HG03565 (cell line): ENCODE results near the gene CYGB.
"Not testable (repeated sequence)": the region's sequence is repeated elsewhere in the genome, so short reads cannot be mapped to it uniquely, and the experiment has no call there.

ENCODE experiments used
- ATAC-seq: cut with Tn5 transposase; IDR thresholded peaks from one replicate; pipeline ENCODE4 v1.9.1; 2021; ENCODE audit warnings: mild to moderate bottlenecking, moderate library complexity; ENCODE audit not compliant: unreplicated experiment

The CYGB gene

DNA sequence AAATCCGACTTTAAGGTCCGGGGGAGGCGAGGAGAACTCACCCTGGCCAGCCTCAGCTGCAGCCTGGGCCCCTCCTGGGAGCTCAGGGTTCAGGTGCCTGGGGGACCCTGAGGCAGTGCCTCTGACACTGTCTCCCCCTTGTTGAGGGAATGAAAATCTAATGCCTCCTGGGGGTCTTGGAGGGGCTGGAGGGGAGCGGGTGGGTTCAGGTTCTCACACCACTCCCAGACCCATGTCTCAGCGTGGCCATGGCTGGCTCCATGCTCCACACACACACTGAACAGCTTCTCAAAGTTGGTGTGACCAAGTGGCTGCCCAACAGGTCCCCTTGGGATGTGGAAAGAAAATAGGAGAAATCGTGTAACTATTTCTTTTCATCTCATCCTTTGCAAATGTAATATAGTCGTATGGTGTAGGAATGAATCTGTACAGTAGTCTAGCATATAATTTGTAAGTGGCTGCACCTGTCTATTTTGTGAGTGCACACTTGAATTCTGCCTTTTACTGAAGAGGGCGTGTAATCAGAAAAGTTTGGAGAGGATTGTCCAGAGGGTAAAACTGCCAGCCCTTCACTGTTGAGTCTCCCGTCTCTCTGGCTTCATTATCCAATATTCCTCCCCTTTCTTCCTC is 1.5 kb upstream of the CYGB start:
- no peak for ATAC-seq

DNA sequence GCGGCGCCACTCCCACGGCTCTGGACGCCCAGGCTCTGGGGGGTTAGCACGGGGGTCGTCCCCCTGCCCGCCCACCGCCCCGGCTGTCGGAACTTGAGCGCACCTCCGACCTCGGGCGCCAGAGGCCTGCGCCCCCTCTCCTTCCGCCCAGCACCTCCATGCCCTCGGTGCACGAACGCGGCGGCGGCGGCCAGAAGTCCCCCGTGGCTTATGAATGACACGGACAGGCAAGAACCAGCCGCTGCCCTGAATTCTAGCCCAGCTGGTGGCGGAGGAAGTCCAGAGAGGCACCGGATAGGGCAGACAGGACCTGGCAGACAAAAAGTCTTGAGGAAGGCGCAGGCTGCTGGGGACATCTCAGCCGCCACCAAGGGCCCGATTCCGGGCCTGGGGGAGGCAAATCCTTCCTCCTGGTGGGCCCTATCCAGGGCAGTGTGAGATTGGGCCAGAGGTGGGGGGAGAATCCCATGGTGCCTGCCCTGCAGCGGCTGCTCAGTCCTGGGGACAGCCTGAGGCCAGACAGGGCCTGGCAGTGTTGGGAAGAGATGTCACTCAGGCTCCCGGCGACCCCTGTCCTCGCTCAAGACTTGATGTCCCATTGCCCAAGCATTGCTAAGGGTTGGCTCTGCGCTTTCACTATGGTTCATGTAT is 897 bp upstream of the CYGB start:
- ATAC-seq: no peak

DNA sequence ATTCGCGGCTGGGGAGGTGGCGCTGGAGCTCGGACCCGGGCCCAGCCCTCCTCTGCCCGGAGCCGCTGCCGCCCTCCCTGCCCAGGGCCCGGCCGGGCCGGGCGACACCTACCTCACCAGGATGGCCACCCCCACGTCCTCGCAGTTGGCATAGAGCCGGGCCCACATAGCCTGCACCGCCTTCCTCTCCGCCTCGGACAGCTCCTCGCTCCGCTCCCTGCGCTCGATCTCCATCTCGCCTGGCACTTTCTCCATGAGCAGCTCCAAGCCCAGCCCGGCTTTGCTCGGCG is 276 bp downstream of the CYGB start:
- no peak for ATAC-seq

DNA sequence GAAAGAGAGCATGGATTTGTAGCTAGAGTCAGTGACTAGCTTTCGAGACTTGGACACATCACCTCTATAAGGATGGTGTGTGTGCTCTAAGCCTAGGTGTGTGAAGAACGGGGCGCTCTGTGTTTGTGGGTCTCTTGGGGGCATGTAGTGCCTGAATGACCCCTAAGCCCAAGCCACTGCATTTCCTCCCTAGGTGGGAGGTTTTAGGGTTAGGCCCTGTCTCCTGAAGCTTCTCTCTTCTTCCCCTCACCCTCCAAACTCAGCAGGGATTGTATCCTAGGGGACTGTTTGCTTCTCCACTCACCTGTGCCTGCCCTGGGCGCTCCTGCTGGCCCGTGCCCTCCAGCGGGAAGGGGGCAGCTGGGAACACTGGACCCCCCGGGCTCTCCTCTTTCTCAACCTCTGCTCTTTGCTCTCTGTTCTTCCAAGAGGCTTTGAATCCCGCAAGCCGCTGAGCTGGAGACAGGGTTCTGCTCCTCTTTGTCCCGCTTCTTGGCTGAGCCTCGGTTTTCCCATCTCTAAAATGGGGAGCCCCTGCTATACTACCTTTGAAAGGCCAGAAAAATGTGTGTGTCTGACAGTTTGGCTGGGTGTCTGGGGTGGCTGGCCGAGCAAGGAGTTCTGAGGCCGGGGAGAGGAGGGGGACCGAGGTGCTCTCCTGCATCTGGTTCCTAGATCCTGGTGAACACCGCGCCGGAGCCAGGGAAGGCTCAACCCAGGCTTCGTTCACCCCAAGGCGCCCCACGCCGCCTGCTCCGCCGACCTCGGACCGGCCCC is 810 bp downstream of the CYGB start:
- ATAC-seq: no peak

DNA sequence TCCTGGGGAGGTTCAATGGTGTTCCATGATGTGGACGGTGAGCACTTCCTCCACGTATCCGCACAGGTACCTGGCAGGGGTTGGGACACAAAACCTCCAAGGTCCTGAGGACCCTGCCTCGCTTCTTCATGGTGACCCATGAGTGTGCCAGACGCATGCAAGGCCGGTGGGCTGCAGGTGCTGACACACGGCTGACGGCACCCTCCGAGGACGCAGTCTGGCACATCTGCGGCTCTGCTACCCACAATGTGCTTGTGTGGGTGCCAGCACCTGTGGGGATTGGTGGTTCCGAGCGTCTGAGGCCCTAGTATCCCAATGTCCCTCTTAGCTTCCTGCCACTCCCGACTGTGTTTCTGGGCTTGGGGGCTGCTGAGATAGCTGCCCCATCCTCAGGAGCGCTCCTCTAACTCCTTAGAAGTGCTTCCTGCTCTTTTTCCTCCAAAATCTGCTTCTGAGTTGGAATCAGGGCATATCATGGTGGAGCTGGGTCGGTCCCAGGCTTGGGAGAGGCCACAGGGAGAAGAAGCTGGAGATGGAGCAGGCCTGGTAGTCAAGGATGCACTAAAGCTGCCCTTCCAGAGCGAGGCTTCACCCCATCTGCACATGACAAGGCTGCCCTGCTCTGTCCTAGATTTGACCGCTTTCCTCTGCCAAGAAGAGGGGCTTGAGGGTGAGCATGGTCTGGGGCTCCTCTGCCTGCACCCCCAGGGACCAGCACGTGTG is 1.6 kb downstream of the CYGB start:
- ATAC-seq: no peak

DNA sequence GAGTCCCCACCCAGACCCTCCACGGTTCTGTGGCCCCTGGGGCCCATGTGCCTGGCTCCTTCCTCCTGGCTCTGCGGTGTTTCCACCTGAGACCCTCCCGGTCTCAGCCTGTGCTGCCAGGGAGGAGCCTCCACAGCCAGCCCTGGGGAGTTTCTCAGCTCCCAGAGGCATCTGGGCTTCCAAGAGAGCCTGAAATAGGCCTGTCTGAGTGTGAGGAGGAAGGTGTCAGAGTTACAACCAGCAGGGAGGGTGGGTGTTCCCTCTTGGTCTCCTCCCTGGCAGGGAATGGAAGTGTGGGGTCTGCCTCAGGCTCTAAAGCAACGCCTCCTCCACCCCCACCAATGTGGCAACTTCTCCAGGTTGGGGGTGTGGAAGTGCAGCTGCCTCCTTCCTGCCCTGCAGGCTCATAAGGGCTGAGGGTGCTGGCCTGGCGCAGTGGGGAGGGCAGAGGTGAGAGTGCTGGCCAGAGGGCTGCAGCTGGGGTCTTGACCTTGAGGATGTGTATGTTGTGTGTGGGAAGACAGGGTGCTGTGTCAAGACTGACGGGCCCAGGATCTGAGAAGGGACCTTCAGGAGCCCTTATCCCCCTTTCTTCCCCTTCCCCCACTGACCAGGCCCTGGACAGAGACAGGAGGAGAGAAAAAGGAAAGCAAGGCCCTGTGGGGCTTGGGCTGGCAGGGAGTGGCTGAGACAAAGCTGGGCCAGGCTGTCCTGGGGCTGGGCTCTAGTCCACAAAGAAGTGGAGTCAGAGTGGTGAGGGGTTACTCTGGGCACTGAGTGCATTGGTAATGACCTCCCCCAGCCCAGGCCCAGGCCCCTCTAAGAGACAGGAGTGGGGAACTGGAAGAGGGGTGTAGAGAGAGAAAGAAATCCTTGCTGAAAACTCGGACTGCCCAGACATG is 2.4 kb downstream of the CYGB start:
- ATAC-seq: no peak

DNA sequence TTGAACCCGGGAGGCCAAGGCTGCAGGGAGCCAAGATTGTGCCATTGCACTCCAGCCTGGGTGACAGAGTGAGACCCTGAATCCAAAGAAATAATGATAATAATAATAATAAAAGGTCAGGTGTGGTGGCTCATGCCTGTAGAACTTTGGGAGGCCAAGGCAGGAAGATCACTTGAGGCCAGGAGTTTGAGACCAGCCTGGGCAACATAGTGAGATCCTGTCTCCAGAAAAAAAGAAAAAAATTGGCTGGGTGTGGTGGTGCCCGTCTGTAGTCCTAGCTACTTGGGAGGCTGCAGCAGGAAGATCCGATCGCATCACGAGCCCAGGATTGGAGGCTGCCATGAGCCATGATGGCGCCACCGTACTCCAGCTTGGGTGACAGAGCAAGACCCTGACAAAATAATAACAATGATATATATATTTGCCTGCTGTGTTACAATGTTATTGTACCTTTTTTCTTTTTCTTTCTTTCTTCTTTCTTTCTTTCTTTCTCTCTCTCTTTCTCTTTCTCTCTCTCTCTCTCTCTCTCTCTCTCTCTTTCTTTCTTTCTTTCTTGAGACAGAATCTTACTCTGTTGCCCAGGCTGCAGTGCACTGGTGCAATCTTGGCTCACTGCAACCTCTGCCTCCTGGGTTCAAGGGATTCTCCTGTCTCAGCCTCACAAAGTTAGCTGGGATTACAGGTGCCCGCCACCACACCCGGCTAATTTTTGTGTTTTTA is 3.7 kb downstream of the CYGB start:
- ATAC-seq: not testable (repeated sequence)

DNA sequence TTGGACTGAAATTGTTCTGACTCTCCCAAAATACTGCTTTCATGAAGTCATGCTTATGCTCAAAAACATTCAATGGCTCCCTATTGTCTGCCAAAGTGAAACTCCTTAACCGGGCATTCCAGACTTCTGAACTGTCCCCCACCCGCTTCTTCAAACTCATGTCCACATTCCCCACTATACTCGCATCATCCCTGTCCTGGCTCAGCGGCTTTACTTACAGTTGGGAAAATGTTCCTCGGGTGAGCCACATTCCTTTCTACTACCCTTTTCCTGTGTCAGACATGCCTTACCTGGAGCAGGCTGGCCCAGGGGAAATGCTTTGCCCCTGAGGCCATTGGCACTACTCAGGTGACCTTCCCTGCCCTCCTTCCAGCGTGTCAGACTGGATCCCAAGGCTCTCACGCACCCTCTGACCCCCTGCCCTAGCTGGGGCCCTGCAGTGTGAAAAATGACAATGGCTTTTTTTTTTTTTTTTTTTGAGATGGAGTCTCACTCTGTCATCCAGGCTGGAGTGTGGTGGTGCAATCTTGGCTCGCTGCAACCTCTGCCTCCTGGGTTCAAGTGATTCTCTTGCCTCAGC is 5.3 kb downstream of the CYGB start:
- ATAC-seq: no peak

DNA sequence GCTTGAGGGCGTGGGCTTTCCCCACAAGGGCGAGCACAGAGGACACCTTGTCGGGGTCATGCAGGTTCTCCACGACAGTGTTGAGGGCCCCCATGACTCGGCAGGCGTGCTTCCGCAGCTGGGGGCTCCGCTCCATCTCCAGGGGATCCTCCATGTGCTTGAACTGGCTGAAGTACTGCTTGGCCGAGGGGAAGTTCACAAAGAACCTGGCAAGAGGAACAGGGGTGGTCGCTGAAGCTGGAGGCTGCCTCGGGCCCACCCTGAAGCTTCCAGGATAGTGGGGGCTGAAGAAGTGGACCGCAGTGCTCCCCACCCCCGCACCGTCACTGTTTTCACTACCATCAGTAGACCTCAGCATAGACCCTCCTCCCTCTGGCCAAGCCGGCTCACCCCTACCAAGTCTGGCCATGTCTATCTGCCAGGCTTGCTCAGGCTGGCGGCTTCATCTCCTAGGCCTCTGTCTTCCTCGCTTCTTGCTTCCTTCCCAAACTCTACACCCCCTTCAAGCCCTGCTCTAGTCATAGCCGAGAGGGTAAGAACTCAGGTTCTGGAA is 5.9 kb downstream of the CYGB start:
- no peak for ATAC-seq

DNA sequence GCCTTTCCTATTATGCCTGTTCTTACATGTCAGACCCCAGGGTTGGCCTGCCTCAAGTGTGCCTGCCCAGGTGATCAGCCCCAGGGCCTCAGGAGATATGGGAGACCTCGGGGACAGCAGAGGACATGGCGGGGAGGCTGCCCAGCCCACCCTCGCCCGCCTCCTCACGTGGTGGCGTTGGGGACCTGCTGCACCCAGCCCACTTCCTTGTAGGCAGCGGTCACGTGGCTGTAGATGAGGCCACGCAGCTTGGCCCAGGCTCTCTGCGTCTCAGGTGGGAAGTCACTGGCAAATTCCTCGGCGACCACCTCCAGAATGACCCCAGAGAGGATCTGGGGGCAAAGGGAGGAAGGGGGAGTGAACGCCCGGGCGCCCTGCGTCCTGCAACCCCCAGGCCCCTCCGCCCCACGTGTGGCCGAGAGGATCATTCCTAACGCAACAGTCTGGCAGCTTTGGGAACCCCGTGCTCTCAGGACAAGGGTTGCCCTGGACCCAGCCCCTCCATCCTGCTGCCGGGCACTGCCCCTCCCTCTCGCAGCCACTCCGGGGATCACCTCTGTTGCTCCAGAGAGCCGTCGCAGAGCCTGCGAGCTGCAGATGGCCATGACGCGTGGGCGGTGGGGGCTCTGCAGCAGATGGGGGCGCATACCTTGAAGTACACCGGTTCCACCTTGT is 6.6 kb downstream of the CYGB start:
- no peak for ATAC-seq

DNA sequence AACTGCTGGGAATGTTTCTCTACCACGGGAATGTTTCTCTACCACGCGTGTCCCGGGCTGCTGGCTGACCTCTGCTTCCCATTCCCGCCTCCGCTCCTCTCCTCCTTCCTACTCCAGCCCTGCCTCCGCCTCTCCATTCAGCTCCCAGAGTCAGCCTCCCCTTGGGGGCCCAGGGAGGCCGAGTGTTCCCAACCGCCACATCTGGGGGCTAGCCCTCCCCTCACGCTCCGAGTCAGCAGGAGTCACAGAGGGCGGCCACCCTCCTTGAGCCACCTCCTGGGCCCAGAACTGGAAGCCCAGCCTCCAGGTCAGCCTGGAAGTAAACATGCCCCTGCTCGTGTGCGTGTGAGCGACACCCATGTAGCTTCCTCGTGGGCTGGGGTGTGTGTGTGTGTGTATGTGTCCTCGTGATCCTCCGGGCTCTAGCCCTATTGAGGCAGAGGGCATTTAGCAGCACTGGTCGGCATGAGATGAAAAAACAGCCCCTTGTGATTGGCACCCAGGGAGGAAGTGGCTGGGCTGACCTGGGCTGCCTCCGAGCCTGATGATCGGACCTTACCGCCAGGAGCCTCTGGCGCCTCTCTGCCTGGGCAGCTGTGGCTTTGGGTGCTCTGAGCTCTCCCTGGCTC is 7.3 kb downstream of the CYGB start:
- no peak for ATAC-seq

DNA sequence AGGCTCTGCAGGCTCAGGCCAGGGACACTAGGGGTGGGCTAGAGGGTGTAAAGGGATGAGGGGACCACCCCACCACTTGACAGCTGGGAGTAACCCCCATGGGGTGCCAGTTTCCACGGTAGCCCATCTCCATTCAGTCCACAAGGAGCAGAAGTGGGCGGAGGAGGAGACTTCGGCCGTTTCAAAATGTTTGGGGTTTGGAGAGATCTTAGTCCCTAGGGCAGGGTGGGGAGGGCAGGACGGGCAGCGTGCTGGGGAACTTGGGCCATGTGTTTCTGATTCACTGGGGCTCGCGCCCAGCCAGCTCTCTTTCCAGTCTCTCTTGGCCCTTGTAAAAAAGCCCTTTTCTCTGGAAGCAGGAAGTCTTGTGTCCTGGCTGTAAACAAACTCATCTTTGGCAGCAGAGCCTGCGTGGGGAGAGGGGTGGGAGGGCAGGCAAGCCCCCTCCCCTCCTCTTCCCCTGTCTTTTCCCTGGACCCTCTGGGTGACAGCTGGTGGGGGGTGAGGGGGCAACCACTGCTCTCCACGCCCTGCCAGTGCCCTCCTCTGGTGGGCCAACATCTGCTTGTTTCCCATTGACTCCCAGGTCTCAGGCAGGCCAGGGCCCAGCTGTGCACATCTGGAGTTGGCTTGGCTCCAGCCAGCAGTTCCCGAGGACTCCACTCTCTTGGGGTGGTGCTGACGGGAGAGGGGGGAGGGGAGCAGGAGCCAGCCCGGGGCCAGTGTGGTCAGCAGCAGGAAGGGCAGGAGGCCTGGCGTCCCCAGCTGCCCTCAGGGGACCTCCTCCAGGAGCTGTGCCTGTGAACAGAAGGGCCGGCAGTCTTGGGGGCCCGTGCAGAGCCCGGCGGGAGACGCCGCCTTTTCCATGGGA is 8.1 kb downstream of the CYGB start:
- no peak for ATAC-seq

DNA sequence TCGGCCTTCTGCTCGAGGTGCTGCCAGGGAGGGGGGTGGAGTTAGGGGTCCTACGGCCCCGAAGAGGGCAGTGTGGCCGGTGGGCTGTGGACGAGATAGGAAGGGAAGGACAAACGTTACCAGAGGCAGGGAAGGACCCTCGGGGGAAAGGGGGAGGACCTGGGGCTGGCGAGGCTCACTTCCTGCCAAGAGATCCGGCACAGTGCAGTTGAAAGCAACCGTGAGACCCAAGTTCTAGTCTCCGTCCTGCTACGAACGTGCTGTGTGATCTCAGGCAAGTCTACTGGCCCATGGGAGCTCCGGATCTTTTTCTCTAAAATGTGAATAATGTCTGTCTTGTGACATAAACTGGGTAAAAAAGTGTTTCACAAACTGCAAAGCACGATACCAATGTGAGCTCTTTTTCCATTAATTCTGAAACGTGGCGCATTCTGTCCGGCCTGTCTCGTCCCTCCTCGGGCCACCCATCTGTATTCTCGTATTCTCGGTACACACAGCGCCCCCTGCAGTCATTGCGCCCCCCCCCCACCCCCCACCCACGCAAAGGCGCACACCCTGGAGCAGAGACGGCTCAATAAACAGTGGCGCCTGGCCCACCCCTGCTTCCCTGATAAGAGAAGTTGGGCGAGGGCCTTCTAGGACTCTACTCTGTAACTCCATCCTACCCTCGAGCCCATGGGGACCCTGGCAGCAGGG is 8.8 kb downstream of the CYGB start:
- ATAC-seq: no peak

DNA sequence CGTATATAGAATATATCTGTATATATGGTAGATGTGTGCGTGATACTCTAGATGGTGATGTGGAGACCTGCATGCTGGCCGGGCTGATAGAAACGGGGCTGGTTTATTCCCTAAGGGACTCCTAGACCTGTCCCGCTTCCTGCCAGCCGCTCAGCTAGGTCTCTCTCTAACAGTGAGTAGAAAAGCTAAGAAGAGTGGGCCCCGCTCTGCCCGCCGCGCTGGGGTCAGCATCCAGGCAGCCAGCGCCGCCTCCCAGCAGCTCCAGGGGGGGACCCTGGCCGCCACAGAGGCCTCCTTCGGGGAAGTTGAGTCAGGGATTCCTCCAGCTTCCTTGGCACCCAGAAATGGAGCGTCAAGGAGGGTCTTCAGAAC is 9.4 kb downstream of the CYGB start:
- ATAC-seq: no peak

DNA sequence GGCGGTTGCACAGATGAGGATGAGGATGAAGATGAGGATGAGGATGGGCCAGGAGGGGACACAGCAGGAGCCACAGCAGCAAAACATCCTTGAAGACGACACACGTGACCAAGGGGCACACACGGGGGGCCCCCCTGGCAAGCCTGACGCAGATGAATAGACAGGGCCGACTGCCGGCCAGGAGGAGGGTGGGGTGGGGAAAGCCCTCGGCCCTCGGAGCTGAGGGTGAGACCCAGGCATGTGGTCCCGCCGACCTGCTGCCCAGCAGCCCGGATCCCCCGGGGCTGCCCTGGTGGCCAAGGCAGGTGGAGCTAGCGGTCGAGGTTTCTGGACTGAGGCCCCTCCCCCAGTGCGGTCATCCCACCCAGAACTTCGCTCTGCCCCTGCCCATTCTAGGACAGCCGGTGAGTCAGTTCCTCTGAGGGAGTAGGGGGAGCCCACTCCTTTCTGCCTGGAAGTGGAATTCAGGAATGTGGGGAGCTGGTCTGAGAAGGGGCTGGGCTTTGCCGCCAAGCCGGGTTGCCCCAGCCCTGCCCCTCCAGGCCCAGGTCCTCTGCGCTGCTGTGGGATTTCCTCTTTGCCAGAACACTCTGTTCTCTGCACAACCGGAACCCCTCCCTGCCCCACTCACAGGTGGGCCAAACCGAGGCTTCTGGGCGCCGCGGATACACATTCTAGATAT is 9.9 kb downstream of the CYGB start:
- ATAC-seq: no peak

DNA sequence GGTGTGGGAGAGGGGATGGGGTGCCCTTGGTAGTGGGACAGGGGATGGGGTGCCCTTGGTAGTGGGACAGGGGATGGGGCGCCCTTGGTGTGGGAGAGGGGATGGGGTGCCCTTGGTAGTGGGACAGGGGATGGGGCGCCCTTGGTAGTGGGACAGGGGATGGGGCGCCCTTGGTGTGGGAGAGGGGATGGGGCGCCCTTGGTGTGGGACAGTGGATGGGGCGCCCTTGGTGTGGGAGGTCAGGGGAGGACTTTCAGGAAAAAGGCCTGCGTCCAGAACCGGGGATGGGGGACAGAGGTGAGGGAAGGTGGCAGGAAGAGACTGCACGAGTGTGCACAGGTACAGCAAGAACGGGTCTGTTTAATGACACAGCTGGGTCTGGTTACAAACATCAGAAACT is 10.5 kb downstream of the CYGB start:
- not testable (repeated sequence) for ATAC-seq

DNA sequence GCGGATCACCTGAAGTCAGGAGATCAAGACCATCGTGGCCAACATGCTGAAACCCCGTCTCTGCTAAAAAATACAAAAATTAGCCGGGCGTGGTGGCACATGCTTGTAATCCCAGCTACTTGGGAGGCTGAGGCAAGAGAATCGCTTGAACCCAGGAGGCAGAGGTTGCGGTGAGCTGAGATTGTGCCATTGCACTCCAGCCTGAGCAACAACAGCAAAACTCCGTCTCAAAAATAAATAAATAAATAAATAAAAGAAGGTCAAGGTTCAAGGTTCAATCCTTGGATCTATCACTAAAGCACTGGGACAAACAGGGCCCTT is 12.0 kb downstream of the CYGB start:
- ATAC-seq: not testable (repeated sequence)
